GM04503 (cell line): ENCODE measurements around the gene CAPN7.

Source experiments
- DNase-seq: peaks from one replicate; pipeline ENCODE4 v3.0.0-alpha.2; 2012; ENCODE audit warnings: low read depth

The CAPN7 gene

DNA sequence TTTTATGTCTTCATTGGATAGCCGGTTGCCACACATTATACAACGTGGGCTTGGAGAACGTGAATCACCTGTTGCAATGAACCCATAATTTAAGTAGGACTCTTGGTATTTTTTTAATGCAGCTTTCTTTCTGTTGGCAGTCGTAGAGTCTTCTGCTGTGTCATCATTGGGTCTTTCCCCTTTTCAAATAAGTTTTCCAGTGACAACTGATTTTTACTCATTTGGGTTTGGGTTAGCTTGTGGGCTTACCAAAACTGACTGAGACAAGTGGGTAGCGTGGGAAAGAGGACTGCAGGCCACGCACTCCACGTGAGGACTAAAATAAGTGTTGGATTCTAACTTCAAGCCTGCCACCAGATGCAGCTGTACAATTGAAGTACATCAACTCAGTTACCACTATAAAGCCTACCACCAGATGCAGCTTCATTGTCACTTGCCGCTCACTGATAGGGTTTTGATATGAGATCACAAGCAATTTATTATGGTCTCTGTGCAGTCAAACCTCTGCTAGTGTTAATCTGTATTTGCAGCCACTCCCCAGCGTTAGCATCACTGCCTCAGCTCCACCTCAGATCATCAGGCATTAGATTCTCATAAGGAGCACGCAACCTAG is 6.4 kb upstream of the CAPN7 start:
- DNase-seq = no peak

DNA sequence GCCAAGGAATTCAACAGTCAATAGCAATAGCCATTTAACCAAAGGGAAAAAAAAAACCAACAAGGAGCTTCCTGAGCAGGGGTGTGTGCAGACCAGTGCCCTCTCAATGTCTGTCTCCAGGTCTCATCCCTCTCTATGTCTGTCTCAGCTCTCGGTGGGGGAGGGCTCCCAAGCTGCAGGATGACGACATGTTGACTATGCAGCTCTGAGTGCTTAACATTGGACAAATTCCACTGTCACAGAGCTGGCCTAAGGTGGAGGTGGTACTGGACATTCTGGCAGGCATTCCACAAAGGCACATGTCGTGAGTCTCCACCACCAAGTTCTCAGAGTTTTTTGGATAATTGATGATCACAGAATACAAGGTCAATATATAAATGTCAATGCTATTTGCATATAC is 2.0 kb upstream of the CAPN7 start:
- no peak for DNase-seq

DNA sequence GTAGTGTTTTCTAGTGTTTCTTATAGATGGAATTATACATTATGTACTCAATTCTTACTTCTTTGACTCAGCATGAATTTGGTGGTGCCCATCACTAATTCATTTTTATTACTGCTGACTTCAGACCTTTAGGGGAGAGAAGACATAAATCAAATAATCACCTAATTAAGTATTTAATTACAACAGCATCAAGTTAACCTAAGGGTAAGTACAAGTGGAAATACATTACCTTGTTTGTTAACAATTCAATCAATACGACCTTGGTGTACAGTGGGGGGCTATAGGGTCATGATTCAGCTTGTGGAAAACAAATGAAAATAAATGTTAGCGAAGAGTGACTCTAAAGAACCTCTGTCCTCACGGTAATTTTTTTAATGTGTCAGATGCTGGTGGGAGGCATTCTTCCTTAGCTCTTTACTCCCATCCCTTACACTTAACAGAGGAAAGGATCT is 538 bp upstream of the CAPN7 start:
- DNase-seq = no peak

DNA sequence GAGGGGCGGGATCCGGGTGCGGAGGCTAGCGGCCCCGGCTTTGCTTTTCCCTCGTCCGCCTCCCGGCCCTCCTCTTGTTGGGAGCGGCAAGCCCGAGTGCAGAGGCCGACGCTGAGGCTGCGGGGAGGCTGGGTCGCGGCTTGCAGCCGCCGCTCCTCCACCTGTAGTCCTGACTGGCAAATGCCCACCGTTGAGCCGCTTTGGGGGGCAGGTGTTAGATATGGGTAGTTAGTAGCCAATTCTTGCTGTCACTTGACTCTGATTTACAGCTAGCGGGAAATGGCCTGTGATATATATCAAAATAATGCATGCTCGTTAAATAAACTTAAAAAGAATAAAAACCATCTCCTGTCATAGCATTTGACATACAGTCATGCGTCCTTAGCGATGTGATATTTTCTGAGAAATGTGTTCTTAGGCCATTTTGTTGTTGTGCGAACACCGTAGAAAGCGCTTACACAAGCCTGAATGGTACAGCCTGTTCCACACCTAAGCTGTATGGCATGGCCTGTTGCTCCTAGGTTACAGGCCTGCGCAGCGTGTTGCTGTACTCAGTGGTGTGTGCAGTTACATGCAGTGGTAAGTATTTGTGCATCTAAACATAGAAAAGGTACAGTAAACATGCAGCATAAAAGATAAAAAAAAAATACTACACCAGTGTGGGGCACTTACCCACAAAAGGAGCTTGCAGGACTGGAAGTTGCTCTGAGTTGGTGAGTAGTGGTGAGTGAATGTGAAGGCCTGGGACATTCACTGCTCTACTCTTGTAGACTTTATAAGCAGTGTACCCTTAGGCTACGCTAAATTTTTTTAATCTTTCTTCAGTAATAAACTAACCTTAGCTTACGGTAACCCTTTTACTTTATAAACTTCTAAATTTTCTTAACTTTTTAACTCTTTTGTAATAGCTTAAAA is 873 bp downstream of the CAPN7 start:
- no peak for DNase-seq

DNA sequence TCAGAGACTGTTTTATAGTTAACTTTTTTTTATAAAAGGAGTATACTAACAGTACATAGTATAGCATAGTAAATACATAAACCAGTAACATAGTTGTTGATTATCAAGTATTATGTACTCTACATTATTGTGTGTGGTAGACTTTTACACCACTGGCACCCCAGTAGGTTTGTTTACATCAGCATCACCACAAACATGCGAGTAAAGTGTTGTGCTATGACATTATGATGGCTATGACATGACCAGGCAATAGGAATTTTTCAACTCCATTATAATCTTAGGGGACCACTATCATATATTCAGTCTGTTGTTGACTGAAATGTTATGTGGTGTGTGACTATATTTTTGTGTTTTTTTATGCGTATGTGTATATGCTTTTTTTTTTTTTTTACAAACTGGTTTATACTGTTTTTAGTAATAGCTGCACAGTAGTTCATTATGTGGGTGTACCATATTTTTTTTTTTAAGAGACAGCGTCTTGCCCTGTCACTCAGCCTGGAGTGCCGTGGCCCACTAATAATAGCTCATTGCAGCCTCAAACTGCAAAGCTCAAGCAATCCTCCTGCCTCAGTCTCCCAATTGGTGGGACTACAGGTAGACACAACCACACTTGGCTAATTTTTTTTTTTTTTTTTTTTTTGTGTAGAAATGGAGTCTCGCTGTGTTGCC is 1.9 kb downstream of the CAPN7 start:
- no peak for DNase-seq

DNA sequence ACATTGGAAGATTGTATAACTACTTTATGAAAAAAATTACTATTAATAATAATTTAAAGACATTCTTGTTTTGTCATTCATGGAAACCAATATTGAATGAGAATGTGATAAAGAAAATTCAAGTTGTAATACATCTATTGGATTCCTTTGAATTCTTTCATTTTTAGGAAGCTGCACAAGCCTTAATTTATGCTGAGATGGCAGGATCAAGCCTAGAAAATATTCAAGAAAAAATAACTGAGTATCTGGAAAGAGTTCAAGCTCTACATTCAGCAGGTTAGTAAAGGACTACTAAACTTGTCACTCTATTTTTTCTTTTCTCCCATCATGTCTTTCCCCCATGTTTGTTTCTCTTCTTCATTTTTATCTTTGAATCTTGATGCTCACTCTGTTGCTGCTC is 5.9 kb downstream of the CAPN7 start:
- no peak for DNase-seq

DNA sequence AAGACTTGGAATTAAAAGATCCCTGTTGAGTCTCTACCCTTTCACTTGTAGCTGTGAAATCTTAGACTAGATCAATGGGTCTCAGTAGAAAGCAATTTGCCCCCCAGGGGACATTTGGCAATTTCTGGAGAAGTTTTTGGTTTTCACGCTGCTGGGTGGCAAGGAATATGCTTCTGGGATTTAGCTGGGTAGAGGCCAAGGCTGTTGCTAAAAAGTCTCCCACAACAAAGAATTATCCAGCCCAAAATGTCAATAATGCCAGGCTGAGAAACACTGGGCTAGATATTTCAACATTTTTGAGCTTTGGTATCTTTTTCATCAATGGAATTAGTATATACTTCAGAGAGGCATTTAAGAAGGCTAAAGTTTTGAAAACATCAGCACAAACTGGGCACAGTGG is 8.7 kb downstream of the CAPN7 start:
- no peak for DNase-seq

DNA sequence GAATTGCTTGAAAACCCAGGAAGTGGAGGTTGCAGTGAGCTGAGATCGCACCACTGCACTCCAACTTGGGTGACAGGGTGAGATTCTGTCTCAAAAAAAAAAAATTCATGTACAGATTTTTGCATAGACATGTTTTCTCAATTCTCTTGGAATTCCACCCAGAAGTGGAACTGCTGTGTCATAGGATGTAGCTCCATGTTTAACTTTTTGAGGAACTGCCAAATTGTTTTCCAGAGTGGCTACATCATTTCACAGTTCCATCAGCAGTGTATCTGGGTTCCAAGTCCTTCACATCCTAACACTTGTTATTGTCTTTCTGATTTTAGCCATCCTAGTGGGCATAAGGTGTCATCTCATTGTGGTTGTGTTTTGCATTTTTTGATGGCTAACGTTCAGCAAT is 9.9 kb downstream of the CAPN7 start:
- no peak for DNase-seq

DNA sequence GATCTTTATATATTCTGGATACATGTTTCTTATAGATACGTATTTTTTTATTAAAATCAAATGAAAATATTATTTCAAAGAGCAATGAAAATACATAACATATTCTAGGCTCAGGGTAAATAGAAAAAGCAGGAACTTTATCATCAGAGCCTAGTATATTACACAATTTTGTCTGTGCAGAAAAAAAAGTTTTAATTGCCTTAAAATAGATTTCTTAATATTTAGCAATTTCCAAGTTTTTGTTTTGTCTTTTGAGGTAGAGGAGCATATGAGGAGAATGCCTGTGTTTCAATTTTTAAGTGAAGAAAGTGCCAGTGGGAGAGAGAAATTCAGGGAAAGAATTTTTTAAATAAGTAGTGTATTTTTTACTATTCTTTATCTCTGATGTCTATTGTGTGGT is 10.5 kb downstream of the CAPN7 start:
- no peak for DNase-seq

DNA sequence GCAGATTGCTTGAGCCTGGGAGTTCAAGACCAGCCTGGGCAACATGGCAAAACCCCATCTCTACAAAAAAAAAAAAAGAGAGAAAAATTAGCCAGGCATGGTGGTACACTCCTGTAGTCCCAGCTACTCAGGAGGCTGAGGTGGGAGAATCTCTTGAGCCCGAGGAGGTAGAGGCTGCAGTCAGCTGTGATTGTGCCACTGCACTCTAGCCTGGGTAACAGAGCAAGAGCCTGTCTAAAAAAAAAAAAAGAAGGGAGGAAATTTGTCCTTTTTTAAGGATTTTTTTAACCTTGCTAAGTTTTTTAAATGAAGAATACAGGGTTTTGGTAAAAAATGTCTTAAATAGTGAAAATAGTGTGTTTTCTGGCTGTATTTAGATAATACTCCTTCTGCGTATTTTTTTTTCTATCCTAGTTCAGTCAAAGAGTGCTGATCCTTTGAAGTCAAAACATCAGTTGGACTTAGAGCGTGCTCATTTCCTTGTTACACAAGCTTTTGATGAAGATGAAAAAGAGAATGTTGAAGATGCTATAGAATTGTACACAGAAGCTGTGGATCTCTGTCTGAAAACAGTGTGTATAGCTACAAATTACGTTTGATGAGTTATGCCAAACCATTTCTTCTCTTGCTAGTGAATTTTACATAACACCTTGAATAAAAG is 11.1 kb downstream of the CAPN7 start:
- DNase-seq = no peak

DNA sequence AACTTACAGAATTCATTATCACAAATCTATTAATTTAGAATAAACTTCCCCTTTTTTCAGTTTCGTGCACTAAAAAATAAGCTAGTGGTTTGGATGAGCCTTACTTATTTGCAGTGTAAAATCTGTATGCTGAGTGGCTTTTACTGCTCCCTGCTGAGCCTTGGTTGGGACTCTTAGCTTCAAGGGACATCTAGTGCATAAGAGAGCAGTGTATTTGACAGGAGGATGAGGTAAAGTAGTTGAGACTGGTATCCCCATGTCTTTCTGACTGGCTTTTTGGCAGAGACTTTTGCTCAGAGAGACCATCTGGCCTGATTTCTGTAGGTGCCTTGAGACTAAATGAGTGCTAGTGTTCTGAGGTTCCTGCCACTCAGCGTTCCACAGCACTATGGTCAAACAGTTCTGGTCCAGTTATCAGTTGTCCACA is 11.8 kb downstream of the CAPN7 start:
- no peak for DNase-seq

DNA sequence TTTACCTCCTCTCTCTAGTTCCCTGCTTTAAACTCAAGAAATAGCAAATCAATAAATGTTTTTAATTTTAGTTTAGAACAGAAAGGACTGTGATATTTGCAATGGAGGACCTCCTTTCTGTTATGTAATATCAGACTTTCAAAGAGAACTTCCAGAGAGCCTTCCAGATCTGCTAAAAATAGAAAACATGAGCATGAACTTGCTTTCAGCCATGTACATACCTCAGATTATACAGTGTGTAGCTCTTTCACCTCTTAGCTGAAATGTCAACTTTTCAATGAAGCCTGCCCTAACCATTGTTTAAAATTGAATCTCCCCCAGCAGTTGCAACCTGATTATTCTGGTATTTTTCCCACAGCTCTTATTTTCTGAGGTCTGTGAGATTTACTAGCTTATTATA is 12.6 kb downstream of the CAPN7 start:
- no peak for DNase-seq

DNA sequence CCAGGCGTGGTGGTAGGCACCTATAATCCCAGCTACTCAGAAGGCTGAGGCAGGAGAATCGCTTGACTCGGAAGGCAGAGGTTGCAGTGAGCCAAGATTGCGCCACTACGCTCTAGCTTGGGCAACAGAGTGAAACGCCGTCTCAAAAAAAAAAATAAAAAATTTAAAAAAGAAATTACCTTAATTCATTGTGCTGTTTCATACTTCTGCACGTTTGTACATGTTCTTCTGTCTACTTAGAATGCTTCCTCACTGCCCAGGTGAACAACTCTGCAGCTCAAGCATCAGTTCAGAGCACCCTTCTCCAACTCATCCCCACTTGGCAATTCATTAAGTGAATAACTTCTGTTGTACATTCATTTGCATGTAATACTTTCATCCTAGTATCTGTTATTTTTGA is 14.0 kb downstream of the CAPN7 start:
- no peak for DNase-seq

DNA sequence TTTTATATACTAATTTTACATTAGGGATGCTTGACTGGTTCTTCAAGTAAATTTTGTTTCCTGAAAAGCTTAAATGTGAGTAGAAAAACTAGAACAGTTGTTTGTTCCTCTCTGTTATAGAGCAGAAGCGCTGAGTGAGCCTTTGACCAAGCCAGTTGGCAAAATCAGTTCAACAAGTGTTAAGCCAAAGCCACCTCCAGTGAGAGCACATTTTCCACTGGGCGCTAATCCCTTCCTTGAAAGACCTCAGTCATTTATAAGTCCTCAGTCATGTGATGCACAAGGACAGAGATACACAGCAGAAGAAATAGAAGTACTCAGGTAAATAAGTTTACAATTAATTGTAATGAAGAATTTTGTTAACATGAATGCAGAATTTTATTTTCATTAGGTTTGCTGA is 14.6 kb downstream of the CAPN7 start:
- no peak for DNase-seq

DNA sequence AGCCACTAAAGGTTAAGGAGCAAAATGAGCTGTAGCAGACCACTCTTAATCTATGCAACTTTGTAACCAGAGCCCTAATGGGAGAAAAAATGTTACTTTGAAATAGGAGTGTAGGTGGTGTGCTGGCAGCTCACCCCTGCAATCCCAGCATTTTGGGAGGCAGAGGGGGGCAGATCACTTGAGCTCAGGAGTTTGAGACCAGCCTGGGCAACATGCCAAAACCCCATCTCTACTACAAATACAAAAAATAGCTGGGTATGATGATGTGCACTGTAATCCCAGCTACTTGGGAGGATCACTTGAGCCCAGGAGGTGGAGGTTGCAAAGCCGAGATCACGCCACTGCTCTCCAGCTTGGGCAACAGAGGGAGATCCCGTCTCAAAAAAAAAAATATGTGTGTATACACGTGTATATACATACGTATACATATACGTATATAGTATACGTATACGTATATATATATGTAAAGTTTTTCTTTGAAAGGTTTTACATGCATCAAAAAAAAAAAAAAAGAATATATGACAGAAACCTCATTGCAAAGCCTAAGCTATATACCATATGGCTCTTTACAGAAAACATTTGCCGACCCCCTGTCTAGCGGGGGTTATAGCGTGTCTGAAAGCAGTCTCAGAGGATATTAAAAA is 15.7 kb downstream of the CAPN7 start:
- no peak for DNase-seq

DNA sequence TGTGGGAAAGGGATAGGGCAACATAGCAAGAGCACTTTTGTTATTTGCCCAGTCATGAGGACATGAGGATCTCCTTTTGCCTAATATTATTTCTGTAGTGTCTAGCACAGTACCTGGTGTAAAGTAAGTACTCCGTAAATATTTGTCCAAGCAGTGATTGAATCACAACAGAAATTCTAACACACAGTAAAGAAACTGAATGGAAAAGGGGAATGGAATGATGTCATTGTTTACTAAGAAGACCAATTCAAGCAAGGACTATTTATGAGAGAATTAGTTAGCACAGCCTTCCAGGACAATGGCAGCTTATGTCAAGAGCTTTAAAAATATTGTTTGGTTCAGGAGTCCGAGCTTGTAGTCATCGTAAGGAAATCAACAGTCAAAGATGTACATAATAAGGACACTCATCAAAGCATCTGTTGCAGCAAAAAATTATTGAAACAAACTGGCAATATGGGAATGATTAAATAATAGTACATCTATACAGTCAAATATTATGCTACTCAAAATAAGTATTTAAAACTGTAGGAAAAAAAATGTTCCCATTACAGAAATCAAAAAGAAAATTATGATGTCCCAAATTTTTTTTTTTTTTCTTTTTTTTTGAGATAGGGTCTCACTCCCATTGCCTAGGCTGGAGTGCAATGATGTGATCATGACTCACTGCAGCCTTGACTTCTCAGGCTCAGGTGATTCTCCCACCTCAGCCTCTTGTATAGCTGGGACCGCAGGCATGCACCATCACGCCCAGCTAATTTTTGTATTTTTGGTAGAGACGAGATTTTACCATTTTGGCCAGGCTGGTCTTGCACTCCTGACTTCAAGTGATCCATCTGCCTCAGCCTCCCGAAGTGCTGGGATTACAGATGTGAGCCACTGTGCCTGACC is 17.9 kb downstream of the CAPN7 start:
- no peak for DNase-seq

DNA sequence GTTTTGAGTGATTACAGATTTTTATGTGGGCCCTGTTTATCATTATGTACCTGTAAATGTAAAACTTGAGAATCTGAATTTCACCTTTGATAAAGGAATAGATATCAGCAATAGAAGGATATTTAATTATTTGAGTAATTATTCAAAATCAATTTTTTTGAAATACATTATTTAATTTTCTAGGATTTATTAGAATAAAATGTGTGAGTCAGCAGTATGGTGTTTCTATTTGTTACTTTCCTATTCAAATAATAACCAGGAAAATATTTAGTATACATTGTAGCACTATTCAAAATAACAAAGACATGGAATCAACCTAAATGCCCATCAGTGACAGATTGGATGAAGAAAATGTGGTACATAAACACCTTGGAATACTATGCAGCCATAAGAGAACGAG is 22.1 kb downstream of the CAPN7 start:
- no peak for DNase-seq

DNA sequence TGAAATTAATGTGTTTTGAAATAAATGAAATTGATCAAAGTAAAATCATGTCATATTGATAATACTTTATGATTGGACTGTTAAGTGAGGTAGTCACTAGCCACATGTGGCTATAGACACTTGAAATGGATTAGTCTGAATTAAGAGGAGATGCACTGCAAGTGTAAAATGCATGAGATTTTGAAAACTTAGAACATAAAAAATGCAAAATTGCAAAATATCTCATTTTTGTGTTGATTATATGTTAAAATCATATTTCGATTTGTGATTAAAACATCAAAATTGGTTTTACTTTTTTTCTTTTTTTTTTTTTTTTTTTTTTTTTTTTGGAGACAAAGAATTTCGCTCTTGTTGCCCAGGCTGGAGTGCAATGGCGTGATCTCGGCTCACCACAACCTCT is 23.2 kb downstream of the CAPN7 start:
- DNase-seq = no peak

DNA sequence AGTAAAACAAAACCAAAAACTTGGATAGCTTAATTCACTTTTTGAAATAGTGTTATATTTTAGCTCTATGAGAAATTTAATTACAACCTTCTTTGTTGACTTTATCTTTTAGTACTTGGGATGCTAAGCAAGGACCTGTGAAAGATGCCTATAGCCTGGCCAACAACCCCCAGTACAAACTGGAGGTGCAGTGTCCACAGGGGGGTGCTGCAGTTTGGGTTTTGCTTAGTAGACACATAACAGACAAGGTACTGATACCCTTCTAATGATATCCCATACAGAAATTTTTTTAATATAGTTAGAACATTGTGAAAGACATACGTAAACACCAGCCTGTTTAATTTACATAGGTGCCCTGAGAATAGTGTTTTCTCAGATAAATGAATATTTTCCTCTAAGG is 35.3 kb downstream of the CAPN7 start:
- no peak for DNase-seq

DNA sequence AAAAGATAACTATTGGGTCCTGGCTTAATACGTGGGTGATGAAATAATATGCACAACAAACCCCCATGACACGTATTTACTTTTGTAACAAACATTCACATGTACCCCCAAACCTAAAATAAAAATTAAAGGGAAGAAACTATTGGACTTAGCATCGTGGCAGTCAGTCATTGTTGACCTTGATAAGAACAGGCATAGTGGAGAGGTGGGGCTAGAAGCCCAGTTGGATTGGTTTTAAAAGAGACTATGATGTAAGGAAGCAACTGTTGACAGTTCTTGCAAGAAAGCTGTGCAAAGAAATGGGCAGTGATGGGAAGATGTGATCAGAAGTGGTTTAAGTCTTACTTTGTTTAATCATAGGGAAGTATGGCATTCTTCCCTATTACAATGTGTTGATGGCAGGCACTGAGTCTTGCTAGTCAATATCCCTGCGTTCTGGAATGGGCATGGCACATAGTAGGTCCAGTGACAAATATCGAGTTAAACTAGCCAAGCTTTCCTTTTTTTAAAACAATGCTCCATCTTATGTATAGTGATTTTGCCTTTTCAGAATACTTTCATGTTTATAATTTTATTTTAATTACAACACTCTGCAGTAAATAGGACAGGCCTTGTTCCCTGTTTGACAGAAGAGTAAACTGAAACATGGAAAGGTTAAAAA is 37.9 kb downstream of the CAPN7 start:
- DNase-seq = no peak

DNA sequence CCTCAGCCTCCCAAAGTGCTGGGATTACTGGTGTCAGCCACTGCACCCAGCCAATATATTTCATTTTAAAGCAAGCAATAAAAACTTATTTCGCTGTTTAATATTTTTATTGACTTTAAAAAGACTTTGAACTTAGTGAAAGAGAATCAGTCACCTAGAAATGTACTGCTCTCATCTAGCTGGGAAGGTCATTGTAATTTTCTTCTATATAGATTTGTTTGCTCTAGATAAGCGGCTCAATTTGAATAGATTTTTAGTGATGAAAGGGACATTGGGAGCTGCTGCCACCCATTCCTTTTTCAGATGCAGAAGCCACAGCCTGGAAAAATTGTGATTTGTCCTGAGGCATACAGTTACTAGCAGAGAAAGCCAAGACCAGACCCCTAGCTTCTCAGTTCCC is 40.1 kb downstream of the CAPN7 start:
- no peak for DNase-seq
